Kidney (tissue), 14 donors: ENCODE data around the gene GTF3C4. TPM values are rescaled to one million over a fixed set of nuclear protein-coding genes. Genes with fewer than 3 reads are reported as not detected.

Experiments
- DNase-seq, 5 donors: peaks; one replicate each; pipeline ENCODE4 v3.0.0-alpha.2; 2013 to 2020
- FAIRE-seq: peaks from 2 replicates; lab custom pipeline; 2012; peaks lifted over from hg19 to GRCh38; lab: Jason Lieb, UNC
- H3K27ac ChIP-seq, 2 donors: one replicate each; pipeline ENCODE4 v1.7.0; 2013; ENCODE audit warnings: low read depth in 2 of 2, low read length in 2 of 2, inconsistent platforms in 1 of 2
- H3K27me3 ChIP-seq: one replicate; pipeline ENCODE4 v1.7.1; 2013; ENCODE audit warnings: low read length, inconsistent platforms; ENCODE audit not compliant: control insufficient read depth, insufficient read depth
- H3K36me3 ChIP-seq, 3 donors: one replicate each; pipeline versions ENCODE4 v1.7.0 to v1.7.1; 2013; ENCODE audit warnings: low read length in 3 of 3, control low read depth in 1 of 3, inconsistent platforms in 1 of 3; ENCODE audit not compliant: insufficient read depth in 3 of 3, control insufficient read depth in 2 of 3
- H3K4me1 ChIP-seq, 3 donors: one replicate each; pipeline versions ENCODE4 v1.7.0 to v1.7.1; 2013; ENCODE audit warnings: low read length in 3 of 3, inconsistent platforms in 1 of 3, low read depth in 1 of 3; ENCODE audit not compliant: control insufficient read depth in 2 of 3, insufficient read depth in 2 of 3
- H3K4me3 ChIP-seq, 3 donors: one replicate each; pipeline versions ENCODE4 v1.7.0 to v1.8.1; 2013; ENCODE audit warnings: low read length in 3 of 3, control low read depth in 1 of 3, inconsistent platforms in 1 of 3
- H3K9ac ChIP-seq, 3 donors: one replicate each; pipeline versions ENCODE4 v1.7.0 to v1.7.1; 2013; ENCODE audit warnings: low read length in 3 of 3, control low read depth in 1 of 3, inconsistent platforms in 1 of 3
- H3K9me3 ChIP-seq, 3 donors: one replicate each; pipeline versions ENCODE4 v1.7.0 to v1.7.1; 2013; ENCODE audit warnings: low read length in 3 of 3, control low read depth in 1 of 3, inconsistent platforms in 1 of 3; ENCODE audit not compliant: control insufficient read depth in 2 of 3, insufficient read depth in 1 of 3
- intact Hi-C: fragments of 100-400 bp; cut with DNase I; formaldehyde crosslinking; loops from one replicate; pipeline ENCODE4 v1.11.1; 2022
- polyA plus RNA-seq: library from polyadenylated mRNA; stranded (reverse); fragments of 350-450 nt; fragmentation: Illumina TruSeq; extraction: RNeasy Lipid Tissue Mini Kit (QIAGEN cat#74804); gene quantifications from one replicate; pipeline ENCODE4 v1.2.3, GENCODE V29; 2014; ENCODE audit warnings: low read depth, low replicate concordance; ENCODE audit not compliant: insufficient read depth
- total RNA-seq: library from RNA; stranded (reverse); fragmentation: NEBNext Ultra II Directional; extraction: Animal tissue kit (Norgen Biotek cat#: 25700); gene quantifications from one replicate; pipeline ENCODE4 v1.2.1, GENCODE V29; 2021
- TF ChIP-seq, protein P1 (sequence below): IDR thresholded peaks from 3 replicates; pipeline ENCODE4 v1.5.1; 2012; ENCODE audit warnings: mild to moderate bottlenecking, moderate library complexity, borderline replicate concordance; ENCODE audit not compliant: insufficient read depth; ENCODE audit errors: extremely low read depth
- donor health status: control.
- donor health status: control.
- donor health status: control.
- donor health status: control.
- donor health status: control.
- donor health status: DM: yes; HTN: yes; CAD: no.
- donor health status: Normal renal cell carcinoma (clear cell type).

Gene GTF3C4
- total and polyA plus RNA-seq, 2 donors from 2014 or later, result 3.7 to 21.0 TPM

DNA sequence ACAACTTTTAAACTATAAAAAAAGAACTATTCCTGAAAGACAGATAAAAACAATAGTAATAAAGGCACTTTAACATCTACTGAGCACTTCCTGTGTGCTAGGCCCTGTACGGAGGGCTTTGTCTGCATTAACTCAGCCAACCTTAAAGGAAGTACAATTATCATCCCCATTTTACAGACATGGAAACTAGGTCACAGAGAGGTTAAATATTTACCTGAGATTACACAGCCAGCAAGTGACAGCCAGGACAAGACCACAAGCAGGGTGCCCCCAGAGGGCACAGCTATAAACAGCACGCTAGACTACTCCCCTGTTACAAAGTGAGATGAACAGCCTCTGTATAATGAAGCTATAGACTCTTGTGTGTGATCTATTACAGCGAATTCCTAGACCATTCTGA is 26.0 kb upstream of the GTF3C4 start:
- Histone ChIP-seq H3K4me1 (no peaks in the 10 kb centered on the region), H3K27ac (no peak overlapping the region), H3K27me3 (no peaks in the 10 kb centered on the region), H3K9ac (no peak overlapping the region), H3K9me3 (no peaks in the 10 kb centered on the region), H3K4me3 (no peak overlapping the region), H3K36me3 (peaks cover 7 to 69% (median 37%) of the 10 kb centered on the region in 3 donors)
- intact Hi-C loops, result no loop called here
- FAIRE-seq, result no peak
- DNase-seq, result no peak
- TF ChIP-seq, protein P1, sequence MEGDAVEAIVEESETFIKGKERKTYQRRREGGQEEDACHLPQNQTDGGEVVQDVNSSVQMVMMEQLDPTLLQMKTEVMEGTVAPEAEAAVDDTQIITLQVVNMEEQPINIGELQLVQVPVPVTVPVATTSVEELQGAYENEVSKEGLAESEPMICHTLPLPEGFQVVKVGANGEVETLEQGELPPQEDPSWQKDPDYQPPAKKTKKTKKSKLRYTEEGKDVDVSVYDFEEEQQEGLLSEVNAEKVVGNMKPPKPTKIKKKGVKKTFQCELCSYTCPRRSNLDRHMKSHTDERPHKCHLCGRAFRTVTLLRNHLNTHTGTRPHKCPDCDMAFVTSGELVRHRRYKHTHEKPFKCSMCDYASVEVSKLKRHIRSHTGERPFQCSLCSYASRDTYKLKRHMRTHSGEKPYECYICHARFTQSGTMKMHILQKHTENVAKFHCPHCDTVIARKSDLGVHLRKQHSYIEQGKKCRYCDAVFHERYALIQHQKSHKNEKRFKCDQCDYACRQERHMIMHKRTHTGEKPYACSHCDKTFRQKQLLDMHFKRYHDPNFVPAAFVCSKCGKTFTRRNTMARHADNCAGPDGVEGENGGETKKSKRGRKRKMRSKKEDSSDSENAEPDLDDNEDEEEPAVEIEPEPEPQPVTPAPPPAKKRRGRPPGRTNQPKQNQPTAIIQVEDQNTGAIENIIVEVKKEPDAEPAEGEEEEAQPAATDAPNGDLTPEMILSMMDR, result no peak

DNA sequence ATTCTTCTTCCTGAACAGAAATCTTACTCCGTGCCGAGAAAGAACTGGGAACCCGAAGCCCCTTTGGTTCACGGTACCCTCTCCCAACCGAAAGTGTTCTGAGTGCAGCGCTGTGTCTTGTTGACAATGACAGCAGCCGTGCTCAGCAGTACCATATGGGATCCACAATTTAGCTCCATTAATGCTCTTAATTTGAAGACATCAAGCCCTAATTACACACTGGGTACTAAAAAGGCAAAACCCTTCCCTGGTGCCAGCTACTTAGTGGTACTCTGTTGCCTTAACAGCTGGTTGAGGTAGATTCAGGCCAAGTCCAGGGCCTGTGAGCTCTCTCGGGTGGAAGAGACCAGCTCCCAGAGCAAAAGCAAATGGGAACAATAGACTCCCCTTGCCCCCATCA is 25.0 kb upstream of the GTF3C4 start:
- Histone ChIP-seq H3K9me3 (no peaks in the 10 kb centered on the region), H3K36me3 (peaks cover 13 to 72% (median 42%) of the 10 kb centered on the region in 3 donors), H3K27me3 (no peaks in the 10 kb centered on the region), H3K9ac (no peak overlapping the region), H3K4me1 (no peaks in the 10 kb centered on the region), H3K27ac (no peak overlapping the region), H3K4me3 (no peak overlapping the region)
- intact Hi-C loops, result no loop called here
- FAIRE-seq (no peak), DNase-seq (no peak)
- TF ChIP-seq, protein P1, result no peak

DNA sequence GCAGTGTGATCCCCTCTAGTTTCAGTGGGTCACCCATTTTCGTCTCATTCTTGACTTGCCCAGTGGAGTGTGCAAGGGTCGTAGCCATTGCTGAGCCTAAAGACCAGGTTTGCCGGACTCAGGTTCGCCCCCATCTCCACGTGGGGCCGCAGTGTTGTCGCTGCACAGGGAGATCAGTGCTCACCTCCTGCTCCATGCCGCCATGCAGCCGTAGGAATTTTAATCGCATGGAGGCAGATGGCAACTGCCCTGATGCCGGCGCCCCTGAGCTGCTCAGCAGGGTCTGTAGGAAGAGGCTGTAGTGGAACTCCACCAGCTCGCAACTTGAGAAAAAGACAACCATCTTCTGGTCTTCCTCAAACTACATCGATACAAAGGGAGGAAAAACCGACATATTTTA is 24.6 kb upstream of the GTF3C4 start:
- no peaks in the 10 kb centered on the region for H3K4me1 ChIP-seq
- H3K9me3 ChIP-seq, result no peaks in the 10 kb centered on the region
- no peaks in the 10 kb centered on the region for H3K27me3 ChIP-seq
- H3K9ac ChIP-seq, result no peak overlapping the region
- TF ChIP-seq, protein P1, result no peak
- intact Hi-C loops, result no loop called here
- FAIRE-seq (no peak), DNase-seq (no peak)
- no peak overlapping the region for H3K27ac ChIP-seq
- peaks cover 12 to 76% (median 42%) of the 10 kb centered on the region in 3 donors for H3K36me3 ChIP-seq
- H3K4me3 ChIP-seq, result no peak overlapping the region

DNA sequence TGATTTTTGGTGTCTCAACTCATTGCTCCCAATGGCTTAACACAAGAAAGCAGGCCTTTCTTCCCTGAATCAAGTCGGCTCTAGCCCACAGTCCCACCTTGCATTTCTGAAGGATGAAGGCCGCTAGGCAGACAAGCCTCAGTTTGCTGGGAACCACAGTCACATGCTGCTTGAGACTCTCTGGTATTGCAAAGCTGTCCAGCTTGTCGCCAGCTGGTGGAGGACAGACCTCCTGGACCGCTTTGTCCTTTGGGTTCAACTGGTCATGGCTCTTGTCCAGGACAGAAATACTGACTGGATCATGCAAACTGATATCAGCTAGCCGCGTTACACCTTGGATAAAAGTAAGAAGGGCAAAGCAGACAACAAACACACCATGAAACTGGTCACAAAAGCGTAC is 23.5 kb upstream of the GTF3C4 start:
- no peak overlapping the region for H3K4me3 ChIP-seq
- peaks cover 10 to 73% (median 38%) of the 10 kb centered on the region in 3 donors for H3K36me3 ChIP-seq
- H3K27me3 ChIP-seq, result no peaks in the 10 kb centered on the region
- no peaks in the 10 kb centered on the region for H3K9me3 ChIP-seq
- TF ChIP-seq, protein P1, result no peak
- no peaks in the 10 kb centered on the region for H3K4me1 ChIP-seq
- H3K9ac ChIP-seq, result no peak overlapping the region
- H3K27ac ChIP-seq, result no peak overlapping the region
- intact Hi-C loops, result no loop called here
- DNase-seq, result no peak
- FAIRE-seq, result no peak
